Fibroblast of gingiva (primary cell): ENCODE results near the gene REV3L.

Experiments
- DNase-seq: peaks from one replicate; pipeline ENCODE4 v3.0.0-alpha.2; 2011; ENCODE audit warnings: low read depth

Gene REV3L

DNA sequence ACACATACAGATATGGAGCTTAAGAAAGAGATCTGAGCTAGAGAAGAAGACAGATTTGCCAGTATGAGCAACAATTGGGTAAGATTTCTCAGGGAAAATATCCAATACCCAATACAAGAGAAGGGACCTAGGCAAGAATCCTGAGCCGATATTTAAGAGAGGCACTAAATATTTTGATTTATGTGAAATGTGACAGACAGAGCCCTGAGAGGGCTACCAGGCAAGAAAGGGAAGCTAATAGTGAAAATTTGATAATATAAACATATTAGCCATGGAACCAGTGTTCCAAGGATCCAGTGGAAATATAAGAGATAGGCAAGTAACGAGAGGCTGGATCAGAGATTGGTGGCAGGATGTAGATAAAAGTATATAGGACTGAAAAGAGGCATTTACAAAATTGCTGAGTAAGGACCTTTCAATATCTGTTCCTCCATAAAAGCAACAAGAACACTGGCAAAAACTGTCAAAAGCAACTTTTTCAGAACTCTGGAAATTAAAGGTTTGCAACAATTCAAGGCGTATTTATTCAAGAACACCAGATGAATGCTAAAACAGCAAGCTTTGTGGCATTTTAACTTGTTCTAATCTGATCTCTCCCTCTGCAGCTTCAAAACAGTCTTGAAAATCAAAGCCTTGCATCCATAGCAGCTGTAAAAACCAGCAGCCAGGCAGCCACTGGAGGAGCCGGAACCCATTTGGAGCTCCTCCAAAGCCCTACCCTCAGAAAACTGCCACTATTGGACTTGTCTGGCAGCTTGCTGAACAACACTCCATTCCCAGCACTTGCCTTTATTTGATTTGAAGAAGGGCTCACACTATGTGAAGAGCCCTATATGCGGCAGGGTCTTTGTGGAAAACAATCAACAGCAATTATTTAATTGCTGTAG lies 58.8 kb downstream of the REV3L start:
- peak; percentile 18 for DNase-seq

- DNase-seq = no peak
These were observed 59.9 kb downstream of the REV3L start for GRCh38 chr6:111423055-111423633.

GRCh38 chr6:111418971-111419693 lies 63.9 kb downstream of the REV3L start:
- DNase-seq = no peak

DNA sequence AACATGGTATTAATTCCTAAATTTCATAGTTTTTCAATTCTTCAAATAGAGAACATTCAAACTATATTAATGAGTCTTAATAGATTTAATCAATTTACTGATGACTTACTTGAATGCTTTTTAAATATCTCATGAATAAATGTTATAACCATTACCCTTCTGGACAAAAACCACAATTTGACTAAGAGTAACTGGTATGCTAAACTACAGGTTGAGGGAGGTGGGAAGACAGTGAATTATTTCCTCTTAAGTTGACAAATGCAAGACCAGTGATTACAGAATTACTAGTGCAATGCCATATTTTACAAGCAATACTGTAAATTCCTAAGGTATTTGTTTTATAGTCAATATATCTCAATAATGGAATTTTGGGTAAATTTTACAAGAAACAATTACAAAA lies 65.1 kb downstream of the REV3L start:
- DNase-seq = no peak

DNA sequence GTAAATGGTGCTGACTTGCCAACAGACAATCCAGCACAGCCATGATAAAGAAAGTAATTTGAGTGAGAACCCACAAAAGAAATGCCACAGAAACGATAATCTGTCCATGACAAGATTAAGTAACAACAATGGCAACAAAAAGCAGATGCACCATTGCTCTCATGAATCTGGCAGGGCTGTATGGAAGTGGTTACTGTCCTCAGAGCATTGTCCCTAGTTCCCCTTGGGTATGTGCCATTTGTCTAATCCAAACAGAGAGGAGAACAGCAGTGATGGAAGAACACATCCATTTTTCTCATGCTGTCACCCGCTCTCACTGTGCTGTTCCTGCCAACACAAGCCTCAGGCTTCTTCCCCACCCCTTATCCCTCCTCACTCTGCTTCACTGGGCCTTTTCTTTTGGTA lies 65.8 kb downstream of the REV3L start:
- peak; percentile 50 for DNase-seq

GRCh38 chr6:111416529-111416928 lies 66.5 kb downstream of the REV3L start:
- DNase-seq = no peak

DNA sequence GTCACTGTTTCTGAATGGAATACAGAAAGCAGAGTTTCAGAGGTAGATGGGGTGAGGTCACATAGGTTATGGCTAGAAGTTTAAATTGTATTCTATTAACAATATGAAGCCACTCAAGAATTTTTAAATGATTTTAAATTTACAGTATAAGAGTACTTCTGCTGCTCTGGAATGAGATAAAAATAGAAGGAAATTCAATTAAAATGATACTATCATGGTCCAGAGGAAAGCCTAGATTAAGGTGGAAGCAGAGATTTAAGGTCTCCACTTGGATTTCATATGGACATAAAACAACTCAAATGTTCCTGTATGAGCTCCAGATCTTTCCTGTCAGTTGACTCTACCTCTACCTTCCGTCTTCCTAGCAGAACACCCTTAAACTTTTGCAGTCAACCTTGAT lies 68.6 kb downstream of the REV3L start:
- DNase-seq = no peak

GRCh38 chr6:111411978-111412566 lies 70.9 kb downstream of the REV3L start:
- DNase-seq = no peak

GRCh38 chr6:111411046-111411445 lies 72.0 kb downstream of the REV3L start:
- DNase-seq = no peak

DNA sequence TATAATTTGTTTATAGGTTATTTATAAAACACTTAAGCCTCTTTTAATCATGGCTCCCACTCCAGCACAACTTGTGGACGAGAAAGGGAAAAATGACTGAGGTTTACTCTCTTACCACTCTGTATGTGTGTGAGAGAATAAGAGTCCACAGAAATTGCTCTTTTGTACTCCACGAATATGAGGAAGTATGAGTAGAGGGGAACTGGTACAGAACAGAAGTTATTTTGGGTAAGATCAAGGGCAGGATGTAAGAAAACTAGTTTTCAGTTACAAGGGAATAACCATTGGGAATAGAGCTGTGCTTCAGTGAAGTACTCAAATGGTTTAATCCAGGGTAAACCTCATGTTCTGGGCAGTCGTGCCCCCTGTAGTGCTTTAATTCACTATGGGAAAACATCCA lies 72.6 kb downstream of the REV3L start:
- DNase-seq = no peak

DNA sequence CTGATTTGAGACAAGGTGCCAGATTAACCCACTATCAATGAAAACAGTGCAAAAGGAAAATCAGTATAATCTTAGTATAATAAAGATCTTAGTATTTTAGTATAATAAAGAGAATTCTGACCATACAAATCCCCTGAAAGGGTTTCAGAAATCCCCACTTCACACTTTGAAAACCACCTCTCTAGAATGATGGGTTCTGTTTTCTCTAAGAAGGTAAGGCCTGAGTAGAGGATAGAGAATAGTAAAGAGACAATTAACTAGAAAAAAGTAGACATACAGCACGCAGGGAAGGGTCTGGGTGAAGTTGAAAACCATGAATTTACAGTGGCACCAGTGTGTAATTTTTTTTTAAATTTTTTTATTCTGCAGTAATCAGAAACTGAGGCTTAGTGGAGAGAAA lies 73.6 kb downstream of the REV3L start:
- DNase-seq = no peak

DNA sequence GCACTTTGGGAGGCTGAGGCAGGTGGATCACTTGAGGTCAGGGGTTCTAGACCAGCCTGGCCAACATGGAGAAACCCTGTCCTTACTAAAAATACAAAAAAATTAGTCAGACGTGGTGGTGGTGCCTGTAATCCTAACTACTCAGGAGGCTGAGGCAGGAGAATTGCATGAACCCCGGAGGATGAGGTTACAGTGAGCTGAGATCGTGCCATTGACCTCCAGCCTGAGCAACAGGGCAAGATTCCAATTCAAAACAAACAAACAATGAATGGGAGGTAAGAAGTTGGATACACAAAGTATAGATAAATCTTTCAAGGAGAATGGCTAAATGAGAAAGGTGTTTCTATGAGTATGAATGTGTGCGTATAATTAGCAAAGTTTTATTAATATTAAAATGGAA lies 75.3 kb downstream of the REV3L start:
- DNase-seq = no peak

GRCh38 chr6:111406200-111406721 lies 76.8 kb downstream of the REV3L start:
- DNase-seq = no peak

- DNase-seq = no peak
These were observed 79.6 kb downstream of the REV3L start for GRCh38 chr6:111403388-111403787.

- no peak for DNase-seq
These were observed 83.4 kb downstream of the REV3L start for GRCh38 chr6:111399626-111400025.

- DNase-seq = no peak
These were observed 94.3 kb downstream of the REV3L start for GRCh38 chr6:111388681-111389080.

DNA sequence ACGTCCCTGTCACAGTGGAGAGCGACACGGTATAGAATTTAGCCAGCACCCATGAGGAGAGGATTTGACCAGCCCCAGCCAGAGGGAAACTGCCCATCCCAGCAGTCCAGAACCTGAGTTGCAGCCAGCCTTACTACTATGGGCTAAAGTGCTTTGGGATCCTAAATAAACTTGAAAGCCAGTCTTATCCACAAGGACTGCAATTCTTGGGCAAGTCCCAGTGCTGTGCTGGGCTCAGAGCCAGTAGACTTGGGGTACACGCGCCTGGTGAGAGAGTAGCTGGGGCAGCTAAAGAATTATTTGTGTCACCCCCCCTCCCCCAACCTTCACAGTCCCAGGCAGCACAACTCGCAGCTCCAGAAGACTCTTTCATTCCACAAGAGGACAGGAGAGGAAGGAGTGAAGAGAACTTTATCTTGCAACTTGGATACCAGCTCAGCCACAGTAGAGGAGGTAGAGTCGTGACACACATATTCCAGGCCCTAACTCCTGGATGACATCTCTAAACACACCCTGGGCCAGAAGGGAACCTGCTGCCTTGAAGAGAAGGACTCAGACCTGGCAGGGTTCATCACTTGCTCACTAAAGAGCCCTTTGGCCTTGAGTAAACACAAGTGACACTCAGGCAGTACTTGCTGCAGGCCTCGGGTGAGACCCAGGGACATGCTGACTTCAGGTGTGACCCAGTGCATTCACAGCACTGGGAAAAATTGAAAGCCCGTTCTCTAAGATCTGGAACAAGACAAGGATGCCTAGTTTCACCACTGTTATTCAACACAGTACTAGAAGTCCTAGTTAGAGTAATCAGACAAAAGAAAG lies 100.3 kb downstream of the REV3L start:
- no peak for DNase-seq

GRCh38 chr6:111381728-111382127 lies 101.3 kb downstream of the REV3L start:
- no peak for DNase-seq

DNA sequence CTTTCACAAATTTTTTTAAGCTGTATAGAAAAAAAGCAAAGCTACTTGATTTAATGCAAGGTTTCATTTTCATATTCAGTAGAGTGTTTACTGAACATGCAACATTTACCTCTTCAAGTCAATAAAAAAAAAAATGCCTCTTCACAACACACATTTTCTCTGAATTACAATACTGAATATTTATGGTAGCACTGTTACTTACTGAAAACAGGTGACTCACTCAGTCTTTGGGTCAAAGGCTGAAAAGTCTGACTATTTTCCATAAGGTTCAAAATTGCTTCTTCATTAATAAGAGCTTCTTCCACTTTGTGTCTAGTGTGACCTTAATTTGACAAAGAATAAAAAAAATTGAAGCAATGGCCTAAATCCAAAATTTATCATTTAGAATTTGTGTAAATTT lies 101.9 kb downstream of the REV3L start:
- no peak for DNase-seq

DNA sequence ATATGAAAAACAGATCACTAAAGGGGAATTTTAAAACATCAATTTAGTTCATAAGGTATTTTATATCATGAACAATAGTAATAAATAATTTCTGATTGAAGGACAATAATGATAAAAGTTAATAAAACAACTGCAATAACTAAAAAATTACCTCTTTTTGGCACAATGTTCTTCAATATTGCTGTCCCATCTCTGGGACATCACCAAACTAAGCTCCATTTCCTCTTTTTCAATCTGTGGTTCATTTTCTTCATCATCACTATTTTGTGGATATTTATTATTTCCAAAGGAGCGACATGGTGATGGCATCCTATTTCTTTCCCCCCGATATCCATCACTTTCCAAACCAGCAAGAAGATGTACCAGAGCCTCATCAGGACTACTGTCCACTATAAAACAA lies 103.2 kb downstream of the REV3L start:
- DNase-seq = no peak

DNA sequence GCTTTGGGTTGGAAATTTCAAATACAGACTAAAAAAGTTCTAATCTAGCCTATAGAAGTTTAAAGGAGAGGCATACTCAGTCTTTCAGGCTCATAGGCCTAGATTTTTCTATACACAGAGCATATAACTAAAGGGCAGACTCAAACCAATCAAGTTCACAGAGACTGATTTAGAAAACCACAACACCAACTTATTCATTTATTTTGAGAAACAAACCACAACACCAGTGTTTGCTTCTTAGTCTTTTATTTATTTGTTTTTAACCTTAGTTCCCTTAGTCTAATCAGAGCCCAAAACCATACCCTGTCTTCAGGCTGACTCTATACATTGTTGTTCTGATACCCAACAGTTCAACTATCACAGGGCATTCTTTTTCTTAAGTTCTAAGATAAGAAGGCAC lies 103.7 kb downstream of the REV3L start:
- DNase-seq = no peak
